ENCODE measurements around the gene REST. TPM values are rescaled to one million over a fixed set of nuclear protein-coding genes. Genes with fewer than 3 reads are reported as not detected.

REST gene
- total RNA-seq, 1 experiment from 2014 or later = 26.9 TPM

DNA sequence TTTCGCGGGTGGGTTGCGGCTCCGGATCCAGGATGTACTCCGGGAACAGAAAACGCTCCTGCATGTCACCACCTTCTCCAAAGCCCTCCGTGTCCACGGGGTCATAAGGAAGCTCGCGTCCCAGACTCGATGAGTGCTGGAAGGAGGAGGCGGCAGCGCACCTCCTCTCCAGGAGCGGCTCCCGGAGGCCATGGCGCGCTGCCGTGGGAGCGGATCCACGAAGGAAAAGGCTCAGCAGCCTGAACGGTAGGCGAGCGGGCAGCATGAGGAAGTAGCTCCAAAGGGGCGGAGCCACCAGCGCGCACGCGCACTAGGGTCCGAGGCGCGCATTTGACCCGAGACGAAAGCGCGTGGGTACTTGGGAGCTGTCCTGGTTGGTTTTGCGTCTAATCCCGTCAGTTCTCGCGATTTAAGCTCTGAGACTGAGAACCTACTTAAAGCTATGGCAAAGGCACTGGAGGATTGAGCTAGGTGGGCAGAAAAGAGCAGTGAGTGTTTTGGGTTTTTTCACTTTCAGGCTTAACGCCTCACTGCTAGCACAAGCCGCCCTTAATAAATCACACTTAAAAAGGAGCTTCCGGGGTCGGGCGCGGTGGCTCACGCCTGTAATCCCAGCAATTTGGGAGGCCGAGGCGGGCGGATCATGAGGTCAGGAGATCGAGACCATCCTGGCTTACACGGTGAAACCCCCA lies 69.8 kb downstream of the REST start, which contains the start of gene NOA1:
TSS of gene NOA1 (minus strand) at position 286 of the 692 bp plus-strand sequence. CDS start at position 265, 21 bp downstream.
- peak; percentile 98 for DNase-seq (ENCODE audit: low read depth)

DNA sequence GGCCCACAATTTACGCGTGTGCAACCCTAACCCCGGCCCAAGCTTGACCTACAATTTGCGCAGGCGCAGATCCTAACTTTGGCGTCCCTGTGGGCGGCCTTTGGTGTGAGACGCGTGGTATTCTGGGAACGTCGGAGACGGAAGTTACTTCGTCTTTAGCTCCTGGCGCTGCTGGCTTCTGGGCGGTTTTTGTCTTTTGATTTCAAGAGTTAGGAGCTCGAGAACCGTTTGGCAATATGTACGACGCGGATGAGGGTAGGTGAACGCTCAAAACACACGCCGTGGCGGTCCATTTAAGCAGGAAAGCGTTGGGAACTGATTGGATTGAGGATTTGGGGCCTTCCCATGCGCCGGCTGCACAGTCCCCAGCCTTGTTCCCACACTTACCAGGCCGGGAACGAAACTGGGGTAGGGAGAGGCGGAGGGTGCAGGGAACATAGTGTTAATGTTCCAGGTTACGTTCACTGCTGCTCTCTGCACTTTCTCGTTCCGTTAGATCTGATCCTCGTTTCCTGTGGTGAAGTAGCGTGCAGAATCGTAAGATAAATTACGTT lies 71.1 kb downstream of the REST start, which contains the start of gene POLR2B:
TSS of gene POLR2B (plus strand) at position 147 of the 554 bp plus-strand sequence. CDS start at position 237, 90 bp downstream.
- DNase-seq (ENCODE audit: low read depth) = peak; percentile 91

DNA sequence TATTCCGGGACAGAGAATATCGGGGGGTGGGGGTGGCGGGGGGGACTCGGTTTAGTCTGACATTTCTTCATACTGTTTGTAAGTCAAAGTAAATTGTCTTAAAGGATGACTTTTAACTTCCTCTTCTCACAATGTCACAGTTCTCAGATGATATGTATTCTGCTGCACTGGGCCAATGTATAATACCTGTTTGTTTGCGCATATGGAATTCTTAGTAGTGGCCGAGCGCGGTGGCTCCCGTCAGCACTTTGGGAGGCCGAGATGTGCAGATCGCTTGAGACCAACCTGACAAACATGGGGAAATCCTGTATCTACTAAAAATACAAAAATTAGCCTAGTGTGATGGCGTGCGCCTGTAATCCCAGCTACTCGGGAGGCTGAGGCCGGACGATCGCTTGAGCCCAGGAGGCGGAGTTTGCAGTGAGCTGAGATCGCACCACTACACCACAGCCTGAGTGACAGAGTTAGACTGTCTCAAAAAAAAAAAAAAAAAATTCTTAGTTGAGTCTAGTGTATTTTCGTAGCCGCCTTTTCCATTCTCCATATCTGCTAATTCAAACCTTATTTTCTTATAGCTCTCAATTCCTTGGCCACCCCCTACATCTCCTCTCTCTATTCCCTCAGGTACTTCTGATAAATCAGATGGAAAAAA lies 71.8 kb downstream of the REST start:
- no peak for DNase-seq (ENCODE audit: low read depth)

DNA sequence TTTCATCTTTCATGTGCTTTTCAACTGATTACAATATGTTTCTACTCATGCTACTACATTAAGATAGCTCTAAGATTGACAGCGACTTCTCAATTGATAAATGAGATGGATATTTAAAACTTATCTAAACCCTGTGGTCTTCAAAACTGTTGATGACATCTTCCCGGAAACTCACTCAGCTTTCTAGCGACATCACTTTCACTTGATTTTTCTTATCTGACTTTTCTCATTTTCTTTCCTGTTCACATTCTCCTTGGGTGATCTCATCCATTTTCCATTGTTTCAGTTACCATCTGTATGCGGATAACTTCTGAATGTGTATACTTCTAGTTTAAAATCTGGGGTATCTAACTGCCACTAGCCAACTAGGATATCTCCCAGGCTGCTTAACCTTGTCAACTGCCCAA lies 74.1 kb downstream of the REST start:
- peak; percentile 45 for DNase-seq (ENCODE audit: low read depth)

DNA sequence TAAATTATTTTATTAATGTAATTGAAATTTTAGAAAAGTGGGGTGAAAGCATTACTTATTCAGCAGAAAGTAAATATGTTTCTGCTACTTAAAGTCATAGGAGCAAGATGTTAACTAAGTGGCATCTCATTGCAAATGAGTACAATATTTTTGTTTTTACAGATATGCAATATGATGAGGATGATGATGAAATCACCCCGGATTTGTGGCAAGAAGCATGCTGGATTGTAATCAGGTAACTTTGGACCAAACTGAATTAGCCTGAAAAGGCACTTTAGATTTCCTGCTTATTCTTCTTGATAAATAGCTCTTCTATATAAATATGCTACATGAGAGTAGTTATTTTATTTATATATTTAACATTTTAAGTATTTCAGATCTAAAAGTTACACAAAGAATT lies 78.5 kb downstream of the REST start:
- DNase-seq (ENCODE audit: low read depth) = no peak

DNA sequence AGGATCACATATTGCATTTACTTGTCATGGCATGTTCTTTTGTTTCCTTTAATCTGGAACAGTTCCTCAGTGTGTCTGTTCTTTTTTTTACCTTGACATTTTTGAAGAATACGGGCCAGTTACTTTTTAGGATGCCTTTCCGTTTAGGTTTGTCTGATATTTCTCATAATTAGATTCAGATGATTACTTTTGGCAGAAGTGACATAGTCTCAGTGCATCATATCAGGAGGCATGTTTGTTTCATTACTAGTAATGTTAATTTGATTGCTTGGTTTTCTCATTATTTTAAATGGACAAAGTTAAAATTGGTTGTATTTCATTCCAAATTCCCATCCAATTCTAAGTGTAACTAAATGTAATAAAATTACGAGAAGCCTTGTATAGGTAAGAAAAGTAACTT lies 79.3 kb downstream of the REST start:
- no peak for DNase-seq (ENCODE audit: low read depth)

DNA sequence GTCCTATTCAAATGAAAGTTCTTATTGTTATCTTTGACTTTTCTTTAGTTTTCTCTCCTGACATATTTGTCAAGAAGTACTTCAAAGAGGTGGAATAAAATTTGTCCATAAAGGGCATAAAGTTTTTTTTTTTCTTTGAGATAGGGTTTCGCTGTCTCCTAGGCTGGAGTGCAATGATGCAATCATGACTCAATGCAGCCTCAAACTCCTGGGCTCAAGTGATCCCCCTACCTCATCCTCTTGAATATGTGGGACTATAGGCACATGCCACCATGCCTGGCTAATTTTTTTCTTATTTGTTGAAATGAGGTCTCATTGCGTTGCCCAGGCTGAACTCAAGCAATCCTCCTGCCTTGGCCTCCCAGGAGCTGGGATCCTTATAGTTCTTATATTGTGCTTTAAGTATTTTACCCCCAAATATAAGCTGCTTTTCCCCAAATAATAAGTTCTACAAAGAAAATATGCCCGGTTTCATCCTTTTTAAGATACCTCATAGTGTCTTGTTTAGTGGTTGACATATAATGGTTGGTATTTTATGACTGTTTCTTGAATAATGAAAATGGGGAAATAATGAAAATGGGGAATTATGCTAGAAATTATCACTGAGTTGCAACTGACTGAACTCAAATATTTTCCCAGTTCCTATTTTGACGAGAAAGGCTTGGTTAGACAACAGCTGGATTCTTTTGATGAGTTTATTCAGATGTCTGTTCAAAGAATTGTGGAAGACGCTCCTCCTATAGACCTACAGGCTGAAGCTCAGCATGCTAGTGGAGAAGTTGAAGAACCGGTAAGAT lies 82.6 kb downstream of the REST start:
- DNase-seq (ENCODE audit: low read depth) = peak; percentile 19

DNA sequence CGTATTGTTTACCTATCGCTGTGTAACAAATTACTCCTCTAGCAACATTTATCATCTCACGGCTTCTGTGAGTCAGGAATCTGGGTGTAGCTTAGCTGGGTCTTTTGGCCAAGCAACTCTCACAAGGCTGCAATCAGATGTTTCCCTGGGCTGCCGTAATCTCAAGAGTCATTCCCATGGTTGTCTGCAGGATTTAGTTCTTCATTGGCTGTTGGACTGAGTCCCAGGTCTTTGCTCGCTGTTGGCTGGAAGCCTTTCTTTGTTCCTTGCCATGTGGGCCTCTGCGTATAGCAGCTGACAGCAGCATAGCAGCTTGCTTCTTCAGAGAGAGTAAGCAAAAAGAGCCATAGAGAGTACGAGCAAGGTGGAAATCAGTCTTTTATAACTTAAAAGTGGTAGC lies 87.8 kb downstream of the REST start:
- DNase-seq (ENCODE audit: low read depth) = peak; percentile 2

DNA sequence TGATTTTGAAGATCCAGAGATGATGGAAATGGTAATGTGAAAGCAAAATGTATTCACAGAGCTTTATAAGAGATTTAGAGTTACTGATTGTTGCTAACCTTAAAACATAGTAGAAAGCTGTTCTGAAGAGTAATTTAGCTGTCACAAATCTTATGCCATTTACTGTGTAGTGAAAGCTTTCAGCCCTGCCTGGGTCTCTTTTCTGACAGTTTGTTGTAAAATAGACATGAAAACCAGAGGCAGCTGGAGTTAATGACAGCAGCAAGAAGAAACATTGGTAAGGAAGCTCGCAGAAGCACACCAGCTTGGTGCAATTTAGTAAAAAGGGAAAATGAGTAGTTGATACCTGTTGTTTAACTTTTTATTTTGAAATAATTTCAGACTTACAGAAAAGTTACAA lies 92.1 kb downstream of the REST start:
- DNase-seq (ENCODE audit: low read depth) = no peak

DNA sequence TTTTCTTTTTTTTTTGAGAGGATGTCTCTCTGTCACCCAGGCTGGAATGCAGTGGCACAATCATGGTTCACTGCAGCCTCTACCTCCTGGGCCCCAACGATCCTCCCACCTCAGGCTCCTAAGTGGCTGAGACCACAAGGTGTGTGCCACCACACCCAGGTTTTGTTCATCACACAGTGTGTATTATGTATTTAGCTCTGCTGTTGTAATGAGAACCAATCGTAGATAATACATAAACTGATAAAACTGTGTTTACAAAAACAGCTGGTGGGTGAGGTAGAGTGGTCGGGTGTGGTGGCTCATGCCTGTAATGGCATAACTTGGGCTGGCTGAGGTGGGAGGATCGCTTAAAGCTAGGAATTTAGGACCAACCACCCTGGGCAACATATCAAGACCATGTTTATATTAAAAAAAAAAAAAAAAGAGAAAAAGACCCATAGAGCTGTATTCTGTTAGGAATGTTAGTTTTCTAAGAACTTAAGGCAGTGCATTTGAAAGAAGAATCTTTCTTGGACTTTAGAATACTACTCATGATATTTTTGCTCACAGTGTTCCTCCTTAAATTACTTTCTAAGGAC lies 105.9 kb downstream of the REST start:
- DNase-seq (ENCODE audit: low read depth) = no peak

Other genes starting within 250 kb of the REST start
- 4.3 and 5.6 TPM in 2 replicates for gene HOPX, start 226.6 kb upstream of the REST start, total RNA-seq (2014; rRNA removed; shearing (Covaris generic))
- gene SPINK2, start 86.2 kb upstream of the REST start, total RNA-seq (2014; rRNA removed; shearing (Covaris generic)) = 3.1 TPM in 1 of 2 replicates, not detected in the other
- 10.8 and 12.4 TPM in 2 replicates for gene NOA1, start 69.7 kb downstream of the REST start, total RNA-seq (2014; rRNA removed; shearing (Covaris generic))
- gene POLR2B, start 71.0 kb downstream of the REST start, total RNA-seq (2014; rRNA removed; shearing (Covaris generic)) = 141 and 147 TPM in 2 replicates
- 127 and 145 TPM in 2 replicates for gene IGFBP7, start 202.5 kb downstream of the REST start, total RNA-seq (2014; rRNA removed; shearing (Covaris generic))